Heart left ventricle (tissue), 16 donors: ENCODE results near the gene KRTAP4-5. TPM values are rescaled to one million over a fixed set of nuclear protein-coding genes. Genes with fewer than 3 reads are reported as not detected.

Experiments
- ATAC-seq, 4 donors: fragments of 200-7000 bp; cut with Tn5 transposase; one replicate each; pipeline ENCODE4 v1.9.1; 2020 to 2022; ENCODE audit warnings: moderate library complexity in 4 of 4, mild to moderate bottlenecking in 3 of 4, moderate number of reproducible peaks in 1 of 4
- DNase-seq, 5 donors: peaks; one replicate each; pipeline ENCODE4 v3.0.0-alpha.2; 2020
- H3K27ac ChIP-seq, 12 donors: fragments of 200-600 bp; sonication (generic) in 4 of 12; one replicate each; pipeline versions ENCODE4 v1.5.0 to v1.8.0; 2016 to 2022; ENCODE audit warnings: mild to moderate bottlenecking in 2 of 12
- H3K27me3 ChIP-seq, 9 donors: fragments of 200-600 bp; sonication (generic) in 2 of 9; one replicate each; pipeline versions ENCODE4 v1.5.1 to v1.8.0; 2016 to 2022; ENCODE audit warnings: mild to moderate bottlenecking in 3 of 9
- H3K36me3 ChIP-seq, 9 donors: fragments of 200-600 bp; sonication (generic) in 2 of 9; one replicate each; pipeline versions ENCODE4 v1.5.0 to v1.8.0; 2018 to 2022; ENCODE audit warnings: mild to moderate bottlenecking in 2 of 9
- H3K4me1 ChIP-seq, 12 donors: fragments of 200-600 bp; sonication (generic) in 4 of 12; one replicate each; pipeline versions ENCODE4 v1.5.0 to v1.8.0; 2016 to 2022; ENCODE audit warnings: mild to moderate bottlenecking in 3 of 12
- H3K4me3 ChIP-seq, 12 donors: fragments of 200-600 bp; sonication (generic) in 4 of 12; one replicate each; pipeline versions ENCODE4 v1.5.0 to v1.8.0; 2017 to 2022; ENCODE audit warnings: mild to moderate bottlenecking in 9 of 12, moderate library complexity in 4 of 12
- H3K9me3 ChIP-seq, 12 donors: fragments of 200-600 bp; sonication (generic) in 4 of 12; one replicate each; pipeline versions ENCODE4 v1.5.0 to v1.8.0; 2016 to 2022; ENCODE audit warnings: mild to moderate bottlenecking in 1 of 12
- POLR2A ChIP-seq, 2 donors: fragments of 450-650 bp; IDR thresholded peaks; one replicate each; pipeline ENCODE4 v1.6.1; 2017; ENCODE audit warnings: antibody characterized with exemption in 2 of 2, mild to moderate bottlenecking in 2 of 2, moderate library complexity in 2 of 2
- WGBS, 4 donors: extraction: QIAGEN DNeasy Blood & Tissue Kit in 2 of 4; methylation state at CpG; one replicate each; pipeline versions ENCODE4 v1.1.5 to v1.1.7; 2013 to 2018; 5-methylcytosine and 5-hydroxymethylcytosine counted together
- intact Hi-C, 10 donors: fragments of 100-400 bp; cut with DNase I; formaldehyde crosslinking; loops; one replicate each; pipeline versions ENCODE4 v1.11.1 to v1.14.2; 2022
- polyA plus RNA-seq, 2 donors: library from polyadenylated mRNA; stranded (reverse); fragments of 200-250 nt; gene quantifications; one replicate each; pipeline ENCODE4 v1.2.3, GENCODE V29; 2013
- total RNA-seq, 9 donors: library from RNA; depleted of rRNA in 2 of 9; stranded (reverse); fragments of >200 nt in 2 of 9; fragmentation: NEBNext Ultra II Directional in 3 of 9; extraction: Animal tissue kit (Norgen Biotek cat#: 25700) in 3 of 9; gene quantifications; one replicate each; pipeline versions ENCODE4 v1.1.0 to v1.2.4, GENCODE V29; 2016 to 2023
- TF ChIP-seq, protein P1 (sequence below), 12 donors: fragments of 200-600 bp; sonication (generic) in 4 of 12; IDR thresholded peaks; one replicate each; pipeline versions ENCODE4 v1.5.0 to v1.8.0; 2018 to 2022; ENCODE audit warnings: antibody characterized with exemption in 12 of 12, mild to moderate bottlenecking in 5 of 12
- donor health status: ischemic (EF 13 %, LVEDD 7.1; RV severe dilation, severe dysfunction).
- donor health status: healthy with polysubstance abuse.
- donor health status: DM: no; HTN: yes; CAD: no.
- donor health status: DM: no; HTN: no; CAD: no.
- donor health status: ischemic (EF 25% LVEDD 6.9; RV normal size, moderate dysfunction).
- donor health status: ischemic (EF 25% LVEDD 5.7; RV mildly dilated, moderate dysfunction).
- donor health status: healthy.
- donor health status: DM: yes; HTN: yes; CAD: no.
- donor health status: ischemic (EF 35%, LVEDD 5.7; RV mildly dilated, moderate dysfunction).
- donor health status: nonischemic (EF 11% LVEDD 7.7; RV severe dilation, severe dysfunction).
- donor health status: DM: yes; HTN: yes; CAD: no.
- donor health status: PGD.
- donor health status: ischemic (EF 29% LVEDD 5.4; RV normal size, mild dysfunction).
- donor health status: nonischemic (EF 23%, LVEDD 6.1; RV moderate dilation, normal function).

The KRTAP4-5 gene
- total and polyA plus RNA-seq, 11 donors, result not detected

- Histone ChIP-seq H3K4me1 (no peaks in the 10 kb centered on the region), H3K27me3 (peaks cover 0 to 3% (median 0%) of the 10 kb centered on the region in 9 donors), H3K9me3 (peaks cover 0 to 14% (median 0%) of the 10 kb centered on the region in 12 donors), H3K27ac (no peak overlapping the region), H3K4me3 (no peak overlapping the region), H3K36me3 (no peaks in the 10 kb centered on the region)
- no peak for DNase-seq
- intact Hi-C loops, result no loop called here
- TF ChIP-seq, protein P1, sequence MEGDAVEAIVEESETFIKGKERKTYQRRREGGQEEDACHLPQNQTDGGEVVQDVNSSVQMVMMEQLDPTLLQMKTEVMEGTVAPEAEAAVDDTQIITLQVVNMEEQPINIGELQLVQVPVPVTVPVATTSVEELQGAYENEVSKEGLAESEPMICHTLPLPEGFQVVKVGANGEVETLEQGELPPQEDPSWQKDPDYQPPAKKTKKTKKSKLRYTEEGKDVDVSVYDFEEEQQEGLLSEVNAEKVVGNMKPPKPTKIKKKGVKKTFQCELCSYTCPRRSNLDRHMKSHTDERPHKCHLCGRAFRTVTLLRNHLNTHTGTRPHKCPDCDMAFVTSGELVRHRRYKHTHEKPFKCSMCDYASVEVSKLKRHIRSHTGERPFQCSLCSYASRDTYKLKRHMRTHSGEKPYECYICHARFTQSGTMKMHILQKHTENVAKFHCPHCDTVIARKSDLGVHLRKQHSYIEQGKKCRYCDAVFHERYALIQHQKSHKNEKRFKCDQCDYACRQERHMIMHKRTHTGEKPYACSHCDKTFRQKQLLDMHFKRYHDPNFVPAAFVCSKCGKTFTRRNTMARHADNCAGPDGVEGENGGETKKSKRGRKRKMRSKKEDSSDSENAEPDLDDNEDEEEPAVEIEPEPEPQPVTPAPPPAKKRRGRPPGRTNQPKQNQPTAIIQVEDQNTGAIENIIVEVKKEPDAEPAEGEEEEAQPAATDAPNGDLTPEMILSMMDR (IDR thresholded peaks at IDR 0.05), result no peak
- TF ChIP-seq POLR2A (IDR thresholded peaks at IDR 0.05), result no peak
- no peak for ATAC-seq
- 69 to 80% (median 72%) methylated on average over 2 of the region's 2 CpGs for WGBS, 4 donors
These were observed 15.5 kb downstream of the KRTAP4-5 start for GRCh38 chr17:41133880-41134735.

DNA sequence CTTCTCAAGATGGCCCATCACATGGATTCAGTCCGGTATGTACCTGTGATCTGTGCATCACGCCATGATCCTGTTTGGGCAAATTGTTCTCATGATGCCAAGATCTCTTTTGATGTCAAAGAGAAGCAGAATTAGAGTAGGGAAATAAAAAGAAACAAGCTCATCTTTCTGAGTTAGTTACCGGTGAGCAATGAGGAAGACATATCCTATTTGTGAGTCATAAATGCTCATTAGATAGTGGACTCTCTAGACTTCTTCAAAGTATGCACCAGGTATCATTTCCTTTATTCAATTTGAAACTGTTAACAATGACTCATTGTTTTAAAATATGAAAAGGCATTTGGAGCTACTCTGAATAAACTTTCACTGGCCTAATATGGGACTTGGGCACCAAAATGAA is 17.6 kb downstream of the KRTAP4-5 start:
- ATAC-seq (no peak), DNase-seq (no peak)
- 76 to 81% (median 79%) methylated on average over 3 of the region's 3 CpGs for WGBS, 4 donors
- Histone ChIP-seq H3K36me3 (no peaks in the 10 kb centered on the region), H3K27me3 (peaks cover 0 to 3% (median 0%) of the 10 kb centered on the region in 9 donors), H3K4me3 (no peak overlapping the region), H3K4me1 (no peaks in the 10 kb centered on the region), H3K27ac (no peak overlapping the region), H3K9me3 (peaks cover 0 to 7% (median 0%) of the 10 kb centered on the region in 12 donors)
- TF ChIP-seq, protein P1 (IDR thresholded peaks at IDR 0.05), result no peak
- TF ChIP-seq POLR2A (IDR thresholded peaks at IDR 0.05), result no peak
- intact Hi-C loops, result no loop called here

DNA sequence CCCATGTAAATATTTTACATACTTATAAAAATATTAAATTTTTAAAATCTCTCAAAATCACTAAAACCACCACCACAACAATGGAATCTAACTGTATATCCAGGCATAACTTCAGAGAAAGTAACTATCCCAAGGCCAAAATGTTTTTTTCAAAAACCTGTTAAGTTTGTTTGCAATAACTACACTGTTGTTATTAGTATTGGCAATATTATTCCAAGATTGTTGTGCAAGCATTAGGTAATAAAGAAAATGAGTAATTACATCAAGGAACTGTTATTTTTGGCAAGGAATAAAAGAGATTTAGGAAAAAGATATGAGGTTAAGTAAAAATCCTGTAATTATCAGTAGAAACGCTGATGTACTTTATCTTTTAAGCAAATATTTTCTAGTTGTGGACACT is 22.3 kb downstream of the KRTAP4-5 start:
- Histone ChIP-seq H3K27me3 (peaks cover 0 to 5% (median 0%) of the 10 kb centered on the region in 9 donors), H3K4me1 (no peaks in the 10 kb centered on the region), H3K4me3 (no peak overlapping the region), H3K36me3 (no peaks in the 10 kb centered on the region), H3K27ac (no peak overlapping the region), H3K9me3 (peaks cover 0 to 7% (median 0%) of the 10 kb centered on the region in 12 donors)
- 56 to 67% (median 64%) methylated on average over 1 of the region's 1 CpG for WGBS, 4 donors
- DNase-seq (no peak), ATAC-seq (no peak)
- intact Hi-C loops, result no loop called here
- TF ChIP-seq, protein P1 (IDR thresholded peaks at IDR 0.05), result no peak

GRCh38 chr17:41126412-41126811 is 23.2 kb downstream of the KRTAP4-5 start:
- DNase-seq (no peak), ATAC-seq (no peak)
- intact Hi-C loops, result no loop called here
- Histone ChIP-seq H3K4me3 (no peak overlapping the region), H3K27ac (no peak overlapping the region), H3K36me3 (no peaks in the 10 kb centered on the region), H3K27me3 (peaks cover 0 to 5% (median 0%) of the 10 kb centered on the region in 9 donors), H3K9me3 (peaks cover 0 to 7% (median 0%) of the 10 kb centered on the region in 12 donors), H3K4me1 (no peaks in the 10 kb centered on the region)
- WGBS, 4 donors, result 83 to 88% (median 85%) methylated on average over 3 of the region's 3 CpGs
- no peak for TF ChIP-seq POLR2A (IDR thresholded peaks at IDR 0.05)
- TF ChIP-seq, protein P1 (IDR thresholded peaks at IDR 0.05), result no peak
